AG04449 (cell line): ENCODE data around the gene GFER.

Experiments used
- CTCF ChIA-PET: fragments of 350-600 bp; formaldehyde crosslinking; extraction: SDS; loops from one replicate; lab custom pipeline; 2021; ENCODE audit warnings: antibody characterized with exemption; lab: Yijun Ruan, JAX
- POLR2A ChIA-PET: fragments of 400-600, 350-600 bp; formaldehyde crosslinking; extraction: SDS; loops from one replicate; lab custom pipeline; 2020; ENCODE audit warnings: antibody characterized with exemption, inconsistent platforms; lab: Yijun Ruan, JAX
- DNase-seq: peaks from one replicate; pipeline ENCODE4 v3.0.0-alpha.2; 2010; ENCODE audit warnings: low read depth, low spot score
- H3K4me3 ChIP-seq: 2 replicates; pipeline ENCODE4 v1.5.1; 2011; ENCODE audit warnings: low read depth, mild to moderate bottlenecking, control low read depth, low read length
- TF ChIP-seq, protein P1 (sequence below): IDR thresholded peaks from one replicate; pipeline ENCODE4 v1.5.1; 2011; ENCODE audit warnings: mild to moderate bottlenecking, moderate library complexity, low read length, control low read depth, inconsistent platforms; ENCODE audit not compliant: insufficient read depth; ENCODE audit errors: missing control alignments

GFER gene

DNA sequence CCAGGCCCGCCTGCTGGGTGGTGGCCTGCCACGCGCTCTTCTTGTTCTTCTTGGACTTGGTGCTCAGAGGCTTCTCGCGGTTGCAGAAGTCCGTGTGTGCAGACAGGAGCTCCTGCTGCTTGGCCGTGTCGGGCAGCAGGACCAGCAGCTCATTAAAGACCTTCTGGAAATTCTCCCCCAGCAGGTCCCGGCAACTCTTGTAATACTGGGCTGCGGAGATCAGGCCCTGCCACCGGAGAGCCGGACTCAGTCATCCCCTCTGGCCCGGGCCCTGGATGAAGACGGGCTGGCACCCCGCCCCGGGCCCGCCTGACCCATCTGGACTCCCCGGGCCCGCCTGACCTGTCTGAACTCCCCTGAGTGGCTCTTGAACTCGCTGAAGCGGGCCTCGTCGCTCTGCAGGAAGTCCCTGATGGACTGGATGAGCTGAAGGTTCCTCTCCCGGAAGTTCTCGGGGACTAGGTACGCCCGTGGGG, 14.4 kb downstream of the GFER start:
- ChIA-PET CTCF (interaction anchor here (1.9 to 4.6 kb wide), 2 partner anchors 10 to 142 kb away, joined by 7 to 19 read pairs; no protein-coding TSS in a partner anchor), POLR2A (interaction anchor here (1.6 kb wide), 1 partner anchor 157 kb away, joined by 3 read pairs; the partner anchor contains the start of gene TRAF7)
- TF ChIP-seq, protein P1, sequence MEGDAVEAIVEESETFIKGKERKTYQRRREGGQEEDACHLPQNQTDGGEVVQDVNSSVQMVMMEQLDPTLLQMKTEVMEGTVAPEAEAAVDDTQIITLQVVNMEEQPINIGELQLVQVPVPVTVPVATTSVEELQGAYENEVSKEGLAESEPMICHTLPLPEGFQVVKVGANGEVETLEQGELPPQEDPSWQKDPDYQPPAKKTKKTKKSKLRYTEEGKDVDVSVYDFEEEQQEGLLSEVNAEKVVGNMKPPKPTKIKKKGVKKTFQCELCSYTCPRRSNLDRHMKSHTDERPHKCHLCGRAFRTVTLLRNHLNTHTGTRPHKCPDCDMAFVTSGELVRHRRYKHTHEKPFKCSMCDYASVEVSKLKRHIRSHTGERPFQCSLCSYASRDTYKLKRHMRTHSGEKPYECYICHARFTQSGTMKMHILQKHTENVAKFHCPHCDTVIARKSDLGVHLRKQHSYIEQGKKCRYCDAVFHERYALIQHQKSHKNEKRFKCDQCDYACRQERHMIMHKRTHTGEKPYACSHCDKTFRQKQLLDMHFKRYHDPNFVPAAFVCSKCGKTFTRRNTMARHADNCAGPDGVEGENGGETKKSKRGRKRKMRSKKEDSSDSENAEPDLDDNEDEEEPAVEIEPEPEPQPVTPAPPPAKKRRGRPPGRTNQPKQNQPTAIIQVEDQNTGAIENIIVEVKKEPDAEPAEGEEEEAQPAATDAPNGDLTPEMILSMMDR = no peak
- DNase-seq = no peak
- no peak overlapping the region for H3K4me3 ChIP-seq

DNA sequence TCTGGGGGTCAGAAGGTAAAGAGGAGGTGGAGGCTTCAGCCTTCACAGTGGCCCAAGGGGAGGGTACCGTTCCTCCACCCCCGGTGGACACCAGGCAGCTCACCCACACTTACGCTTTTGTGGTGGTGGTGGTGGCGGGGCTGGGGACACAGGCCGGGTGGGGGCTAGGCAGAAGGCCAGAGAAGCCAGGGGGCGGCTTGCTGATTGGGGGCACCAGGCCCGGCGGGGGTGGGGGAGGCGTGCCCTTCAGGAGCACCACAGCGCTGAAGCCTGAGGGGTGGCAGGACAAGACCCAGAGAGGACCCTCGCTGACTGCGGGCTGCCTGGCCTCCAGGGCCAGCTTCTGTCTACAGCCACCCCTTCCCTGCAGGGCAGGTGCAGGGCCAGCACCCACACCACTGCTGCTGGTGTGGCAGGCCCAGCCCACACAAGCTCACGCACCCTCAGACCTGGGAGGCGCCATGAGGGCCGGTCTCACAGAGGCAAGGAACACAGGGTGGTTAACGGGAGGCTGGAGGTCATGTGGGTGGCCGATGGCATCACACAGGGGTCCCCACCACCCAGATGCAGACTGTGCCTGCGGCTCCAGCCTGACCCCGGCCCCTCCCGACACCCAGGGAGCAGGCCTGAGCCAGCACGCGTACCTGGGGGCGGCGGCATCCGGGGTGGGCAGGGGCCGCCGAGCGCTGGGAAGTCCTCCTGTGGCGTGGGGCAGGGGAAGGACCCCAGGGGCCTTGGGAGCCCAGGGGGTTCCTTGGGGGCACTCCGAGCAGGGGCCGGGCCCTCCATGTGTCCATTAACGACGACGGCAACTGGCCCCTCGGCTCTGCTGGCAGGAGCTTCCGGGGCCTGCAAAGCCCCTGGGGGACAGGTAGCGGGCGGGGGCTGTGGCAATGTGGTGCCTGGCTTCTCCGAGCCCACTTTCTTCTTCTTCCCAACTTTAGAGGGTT, 15.1 kb downstream of the GFER start:
- POLR2A ChIA-PET = interaction anchor here (1.6 kb wide), 1 partner anchor 156 kb away, joined by 3 read pairs; the partner anchor contains the start of gene TRAF7
- TF ChIP-seq, protein P1 = no peak
- H3K4me3 ChIP-seq = no peak overlapping the region
- DNase-seq = no peak
- CTCF ChIA-PET = interaction anchor here (1.9 to 10.6 kb wide), 3 partner anchors 9 to 142 kb away, joined by 7 to 176 read pairs (median 19); partner anchors contain the start of gene PKD1

DNA sequence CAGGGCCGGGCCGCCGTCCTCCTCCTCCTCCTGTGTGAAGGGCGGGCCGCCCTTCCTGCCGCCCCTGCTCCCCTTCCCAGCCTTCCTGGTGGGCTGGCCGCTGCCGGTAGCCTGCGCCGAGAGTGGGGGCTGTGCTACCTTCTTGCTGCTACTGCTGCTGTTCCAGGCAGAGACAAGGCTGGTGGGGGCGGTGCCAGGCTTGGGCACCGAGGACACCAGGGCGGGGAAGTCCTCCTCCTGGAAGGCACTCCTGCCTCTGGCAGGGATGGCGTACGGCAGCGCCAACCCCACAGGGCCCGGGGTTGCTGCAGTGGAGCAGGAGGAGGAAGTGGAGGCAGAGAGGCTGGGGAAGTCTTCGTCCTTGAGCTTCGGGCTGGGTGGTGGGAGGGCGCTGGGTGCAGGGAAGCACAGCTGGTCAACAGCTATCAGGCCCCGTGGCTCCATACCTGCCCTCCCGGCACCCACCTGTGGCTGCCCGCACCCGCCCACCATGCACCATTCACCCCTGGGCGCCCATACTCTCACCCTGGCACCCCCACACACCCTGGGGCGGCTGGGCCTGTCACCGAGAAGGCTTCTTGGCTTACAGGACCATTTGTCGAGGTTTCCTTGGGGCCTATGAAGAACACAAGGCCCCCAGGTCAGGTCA, 16.0 kb downstream of the GFER start:
- CTCF ChIA-PET = interaction anchor here (6.5 to 10.6 kb wide), 2 partner anchors 12 to 140 kb away, joined by 163 to 176 read pairs; partner anchors contain the start of genes GFER, NOXO1, PKD1 and SYNGR3
- no peak for DNase-seq
- TF ChIP-seq, protein P1 = no peak
- POLR2A ChIA-PET = no interaction called here
- no peak overlapping the region for H3K4me3 ChIP-seq

DNA sequence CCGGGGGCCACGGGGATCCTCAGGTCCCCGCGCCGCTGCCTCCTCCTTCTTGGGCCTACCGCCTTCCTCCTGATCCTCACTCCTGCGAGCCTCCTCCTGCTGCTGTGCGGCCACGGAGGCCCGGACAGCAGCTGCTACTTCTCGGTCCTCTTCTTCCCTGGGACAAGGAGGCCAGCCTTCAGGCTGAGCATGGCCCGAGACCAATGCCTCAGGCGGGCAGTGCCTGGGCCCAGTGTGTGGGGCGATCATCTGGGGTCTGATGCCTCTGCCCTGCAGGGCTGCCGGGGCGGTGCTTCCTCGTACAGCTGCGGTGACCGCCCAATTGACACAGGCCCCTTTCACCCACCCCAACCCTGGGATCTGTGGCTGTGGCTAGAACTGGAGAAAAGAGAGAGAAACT, 17.0 kb downstream of the GFER start:
- no peak for DNase-seq
- TF ChIP-seq, protein P1 = no peak
- ChIA-PET POLR2A (interaction anchor here (1.2 kb wide), 1 partner anchor 154 kb away, joined by 3 read pairs; the partner anchor contains the start of gene TRAF7), CTCF (interaction anchor here (4.8 to 10.6 kb wide), 3 partner anchors 12 to 139 kb away, joined by 38 to 176 read pairs (median 163); partner anchors contain the start of genes GFER, NOXO1, PKD1 and SYNGR3)
- no peak overlapping the region for H3K4me3 ChIP-seq

DNA sequence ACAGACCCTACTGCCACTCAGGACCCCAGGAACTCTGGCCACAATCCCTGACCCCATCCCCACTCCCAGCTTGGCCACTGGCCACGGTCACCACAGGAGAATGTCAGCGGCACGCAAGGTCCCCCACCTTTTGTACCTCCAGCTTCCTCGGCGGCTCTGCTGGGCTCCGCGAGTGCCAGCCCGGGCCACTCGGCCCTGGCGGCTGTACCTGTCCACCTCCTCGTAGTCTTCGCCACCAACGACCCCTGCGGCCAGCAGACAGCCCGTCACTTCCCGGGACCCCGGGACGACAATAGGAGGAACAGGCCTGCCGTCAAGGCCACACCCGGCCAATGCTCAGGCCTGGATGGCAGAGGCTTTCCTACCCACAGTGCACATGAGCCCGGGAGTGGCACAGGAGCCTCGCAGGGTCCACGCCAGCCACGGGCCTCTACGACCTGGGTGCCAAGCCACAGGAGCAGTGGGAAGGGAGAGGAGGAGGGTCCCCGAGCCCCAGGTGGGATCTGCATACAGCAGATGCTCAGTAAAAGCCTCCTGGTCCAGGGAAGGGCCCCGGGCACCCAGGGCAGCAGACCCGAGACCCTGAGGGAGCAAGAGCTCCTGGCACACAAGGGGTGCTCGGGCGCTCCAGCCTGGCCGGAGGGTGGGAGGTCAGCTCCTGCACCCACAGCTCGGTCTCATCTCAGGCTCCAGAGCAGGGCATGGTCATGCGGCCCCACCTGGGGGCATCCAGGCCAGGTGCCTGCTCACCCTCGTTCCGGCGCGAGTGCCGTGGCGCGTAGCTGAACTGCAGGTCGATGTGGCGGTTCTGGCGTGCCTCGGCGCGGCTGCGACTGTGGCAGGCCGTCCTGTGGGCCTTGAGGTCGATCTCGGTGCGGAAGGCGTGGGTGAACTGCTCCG, 17.7 kb downstream of the GFER start:
- no peak overlapping the region for H3K4me3 ChIP-seq
- ChIA-PET CTCF (interaction anchor here (3.7 to 10.6 kb wide), 4 partner anchors 11 to 151 kb away, joined by 38 to 176 read pairs (median 100); partner anchors contain the start of genes GFER, NOXO1, PKD1 and SYNGR3), POLR2A (interaction anchor here (1.2 kb wide), 1 partner anchor 154 kb away, joined by 3 read pairs; the partner anchor contains the start of gene TRAF7)
- TF ChIP-seq, protein P1 = no peak
- no peak for DNase-seq
